GM12872 (cell line): ENCODE results near the gene HYAL3.
A peak's percentile ranks its signal among the peaks of the same experiment; 100 is the strongest.

ENCODE experiments used
- CTCF ChIP-seq: IDR thresholded peaks from 3 replicates; pipeline ENCODE4 v1.5.1; 2011; ENCODE audit warnings: low read depth, mild to moderate bottlenecking, low read length, moderate library complexity; ENCODE audit not compliant: insufficient read depth

The HYAL3 gene

GRCh38 chr3:50258029-50258680 is 41.0 kb downstream of the HYAL3 start:
- TF ChIP-seq CTCF = no peak

GRCh38 chr3:50256978-50257890 is 42.0 kb downstream of the HYAL3 start:
- TF ChIP-seq CTCF = peak; percentile 38; the same call in 2 of the 3 replicates

- no peak for TF ChIP-seq CTCF
These were observed 44.0 kb downstream of the HYAL3 start for GRCh38 chr3:50255251-50255615.

- no peak for TF ChIP-seq CTCF
These were observed 44.5 kb downstream of the HYAL3 start for GRCh38 chr3:50254577-50255250.

- no peak for TF ChIP-seq CTCF
These were observed 48.0 kb downstream of the HYAL3 start for GRCh38 chr3:50251220-50251619.

- TF ChIP-seq CTCF = no peak
These were observed 48.7 kb downstream of the HYAL3 start for GRCh38 chr3:50250514-50250913.

GRCh38 chr3:50249457-50249856 is 49.7 kb downstream of the HYAL3 start:
- no peak for TF ChIP-seq CTCF
